ENCODE measurements around the gene LANCL2. TPM values are rescaled to one million over a fixed set of nuclear protein-coding genes. Genes with fewer than 3 reads are reported as not detected.
"Not testable (repeated sequence)": the region's sequence is repeated elsewhere in the genome, so short reads cannot be mapped to it uniquely, and the experiment has no call there.

The LANCL2 gene
- total RNA-seq, 1 experiment from 2014 or later, result 18.5 TPM

DNA sequence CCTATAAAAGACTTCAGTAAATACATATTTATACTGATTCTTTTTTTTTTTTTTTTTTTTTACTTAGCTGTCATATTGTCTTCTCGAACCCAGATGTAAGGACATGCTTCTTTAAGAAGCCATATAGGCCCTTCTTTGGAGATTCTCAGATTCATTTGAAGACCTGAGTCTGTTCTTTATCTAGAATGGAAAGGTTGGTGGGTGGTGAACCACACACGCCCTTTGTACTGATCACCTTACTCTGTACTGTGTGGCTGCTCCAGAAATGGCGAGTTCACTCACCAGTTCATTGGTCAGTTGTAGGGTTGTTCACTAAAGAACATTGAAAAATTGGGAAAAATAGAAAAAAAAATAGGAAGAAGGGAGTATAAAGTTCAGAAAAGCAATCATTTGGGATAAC, 32.5 kb downstream of the LANCL2 start:
- no peak for DNase-seq
- intact Hi-C loops (cut with micrococcal nuclease; ENCODE audit: unreplicated experiment), result no loop called here
- Mint-ChIP-seq H3K9me3 (ENCODE audit: unreplicated experiment) (no peaks in the 10 kb centered on the region), H3K4me1 (ENCODE audit: low read depth, unreplicated experiment) (no peaks in the 10 kb centered on the region), H3K4me3 (ENCODE audit: unreplicated experiment) (no peak overlapping the region), H3K27me3 (ENCODE audit: insufficient read depth, unreplicated experiment) (no peaks in the 10 kb centered on the region), H3K27ac (ENCODE audit: unreplicated experiment) (no peak overlapping the region), H3K36me3 (ENCODE audit: insufficient read depth, unreplicated experiment) (no peaks in the 10 kb centered on the region)
- POLR2A ChIA-PET, result no interaction called here
- no peaks in the 10 kb centered on the region for H3K27me3 ChIP-seq (replicated peaks; ENCODE audit: control insufficient read depth, insufficient read depth, low read length)
- H3K36me3 ChIP-seq (ENCODE audit: control insufficient read depth, insufficient read depth, low read length), result no peaks in the 10 kb centered on the region
- TF ChIP-seq, protein P1, sequence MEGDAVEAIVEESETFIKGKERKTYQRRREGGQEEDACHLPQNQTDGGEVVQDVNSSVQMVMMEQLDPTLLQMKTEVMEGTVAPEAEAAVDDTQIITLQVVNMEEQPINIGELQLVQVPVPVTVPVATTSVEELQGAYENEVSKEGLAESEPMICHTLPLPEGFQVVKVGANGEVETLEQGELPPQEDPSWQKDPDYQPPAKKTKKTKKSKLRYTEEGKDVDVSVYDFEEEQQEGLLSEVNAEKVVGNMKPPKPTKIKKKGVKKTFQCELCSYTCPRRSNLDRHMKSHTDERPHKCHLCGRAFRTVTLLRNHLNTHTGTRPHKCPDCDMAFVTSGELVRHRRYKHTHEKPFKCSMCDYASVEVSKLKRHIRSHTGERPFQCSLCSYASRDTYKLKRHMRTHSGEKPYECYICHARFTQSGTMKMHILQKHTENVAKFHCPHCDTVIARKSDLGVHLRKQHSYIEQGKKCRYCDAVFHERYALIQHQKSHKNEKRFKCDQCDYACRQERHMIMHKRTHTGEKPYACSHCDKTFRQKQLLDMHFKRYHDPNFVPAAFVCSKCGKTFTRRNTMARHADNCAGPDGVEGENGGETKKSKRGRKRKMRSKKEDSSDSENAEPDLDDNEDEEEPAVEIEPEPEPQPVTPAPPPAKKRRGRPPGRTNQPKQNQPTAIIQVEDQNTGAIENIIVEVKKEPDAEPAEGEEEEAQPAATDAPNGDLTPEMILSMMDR (IDR thresholded peaks at IDR 0.05; ENCODE audit: insufficient read depth in 1 of 2, low read depth in 1 of 2, low read length in 1 of 2, severe bottlenecking in 1 of 2, unreplicated experiment in 1 of 2), result no peak
- H3K4me3 ChIP-seq (ENCODE audit: low read depth, low read length), result no peak overlapping the region
- CTCF ChIA-PET, result no interaction called here
- no TSS peak for BruUV-seq (replicated peaks)
- H3K9me3 ChIP-seq, result no peaks in the 10 kb centered on the region
- H3K4me1 ChIP-seq, result no peaks in the 10 kb centered on the region

DNA sequence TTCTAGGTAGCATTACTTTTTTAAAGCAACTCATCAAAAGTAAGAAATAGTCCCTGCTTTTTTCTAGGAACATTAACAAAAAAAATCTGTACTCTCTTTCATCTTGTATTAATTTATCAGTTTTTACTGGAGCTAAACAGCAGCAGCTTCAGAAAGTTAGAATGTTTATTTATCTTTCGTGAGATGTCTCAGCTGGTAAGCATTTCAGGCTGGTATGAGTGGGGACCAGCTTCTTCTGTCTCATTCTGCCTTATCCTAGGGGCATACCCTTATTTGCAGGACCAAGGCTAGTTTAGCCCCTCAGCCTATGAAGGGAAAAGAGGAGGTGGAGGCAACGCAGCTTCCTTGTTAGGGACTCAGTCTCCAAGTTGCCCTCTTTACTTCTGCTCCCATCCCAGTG, 35.1 kb downstream of the LANCL2 start:
- TF ChIP-seq, protein P1 (IDR thresholded peaks at IDR 0.05; ENCODE audit: insufficient read depth in 1 of 2, low read depth in 1 of 2, low read length in 1 of 2, severe bottlenecking in 1 of 2, unreplicated experiment in 1 of 2), result no peak
- intact Hi-C loops (cut with micrococcal nuclease; ENCODE audit: unreplicated experiment), result loop anchor here (1.0 kb wide), 1 partner anchor 15 kb away; no protein-coding TSS in a partner anchor
- Histone ChIP-seq H3K36me3 (ENCODE audit: control insufficient read depth, insufficient read depth, low read length) (no peaks in the 10 kb centered on the region), H3K9me3 (no peaks in the 10 kb centered on the region), H3K27me3 (replicated peaks; ENCODE audit: control insufficient read depth, insufficient read depth, low read length) (no peaks in the 10 kb centered on the region), H3K4me1 (no peaks in the 10 kb centered on the region), H3K4me3 (ENCODE audit: low read depth, low read length) (no peak overlapping the region)
- no peak overlapping the region for H3K4me3 Mint-ChIP-seq (ENCODE audit: unreplicated experiment)
- no TSS peak for BruUV-seq (replicated peaks)
- H3K27ac Mint-ChIP-seq (ENCODE audit: unreplicated experiment), result no peak overlapping the region
- ChIA-PET CTCF (no interaction called here), POLR2A (no interaction called here)
- no peak for DNase-seq
- no peaks in the 10 kb centered on the region for H3K36me3 Mint-ChIP-seq (ENCODE audit: insufficient read depth, unreplicated experiment)
- H3K4me1 Mint-ChIP-seq (ENCODE audit: low read depth, unreplicated experiment), result no peaks in the 10 kb centered on the region
- H3K27me3 Mint-ChIP-seq (ENCODE audit: insufficient read depth, unreplicated experiment), result no peaks in the 10 kb centered on the region
- no peaks in the 10 kb centered on the region for H3K9me3 Mint-ChIP-seq (ENCODE audit: unreplicated experiment)

DNA sequence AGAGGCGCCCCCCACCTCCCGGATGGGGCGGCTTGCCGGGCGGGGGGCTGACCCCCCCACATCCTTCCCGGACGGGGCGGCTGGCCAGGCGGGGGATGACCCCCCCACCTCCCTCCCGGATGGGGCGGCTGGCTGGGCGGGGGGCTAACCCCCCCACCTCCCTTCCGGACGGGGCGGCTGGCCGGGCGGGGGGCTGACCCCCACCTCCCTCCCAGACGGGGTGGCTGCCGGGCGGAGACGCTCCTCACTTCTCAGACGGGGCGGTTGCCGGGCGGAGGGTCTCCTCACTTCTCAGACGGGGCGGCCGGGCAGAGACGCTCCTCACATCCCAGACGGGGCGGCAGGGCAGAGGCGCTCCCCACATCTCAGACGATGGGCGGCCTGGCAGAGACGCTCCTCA, 37.4 kb downstream of the LANCL2 start:
- BruUV-seq (replicated peaks); H3K9me3 ChIP-seq; H3K9me3 Mint-ChIP-seq (ENCODE audit: unreplicated experiment); H3K27me3 ChIP-seq (replicated peaks; ENCODE audit: control insufficient read depth, insufficient read depth, low read length); H3K27ac Mint-ChIP-seq (ENCODE audit: unreplicated experiment); H3K27me3 Mint-ChIP-seq (ENCODE audit: insufficient read depth, unreplicated experiment); POLR2A ChIA-PET; H3K4me1 Mint-ChIP-seq (ENCODE audit: low read depth, unreplicated experiment); H3K36me3 Mint-ChIP-seq (ENCODE audit: insufficient read depth, unreplicated experiment); CTCF ChIA-PET; H3K4me1 ChIP-seq; DNase-seq; H3K36me3 ChIP-seq (ENCODE audit: control insufficient read depth, insufficient read depth, low read length); intact Hi-C loops (cut with micrococcal nuclease; ENCODE audit: unreplicated experiment); H3K4me3 Mint-ChIP-seq (ENCODE audit: unreplicated experiment); H3K4me3 ChIP-seq (ENCODE audit: low read depth, low read length): not testable (repeated sequence)
